HepG2 (cell line): ENCODE data around the gene TRAIP. TPM values are rescaled to one million over a fixed set of nuclear protein-coding genes. Genes with fewer than 3 reads are reported as not detected.
A peak's percentile ranks its signal among the peaks of the same experiment; 100 is the strongest.

Source experiments
- ATAC-seq: fragments of 200-7000 bp; cut with Tn5 transposase; 3 replicates; pipeline ENCODE4 v1.9.1; 2020; ENCODE audit warnings: mild to moderate bottlenecking, moderate library complexity
- BruUV-seq: library from RNA; stranded (reverse); fragments of 400-500 nt; replicated peaks from 2 replicates; lab custom pipeline; 2021; lab: Mats Ljungman, UMichigan
- CTCF ChIA-PET: fragments of 300-600 bp; formaldehyde crosslinking; extraction: SDS; loops from one replicate; lab custom pipeline; 2021; ENCODE audit warnings: low total read pairs, inconsistent platforms, low intra/inter-chr PET ratio; lab: Yijun Ruan, JAX
- POLR2A ChIA-PET: fragments of 350-600 bp; sonication (Branson Sonifier 250); formaldehyde crosslinking; loops from one replicate; lab custom pipeline; 2020; ENCODE audit warnings: antibody characterized with exemption, inconsistent platforms; lab: Yijun Ruan, JAX
- DNase-seq: peaks from one replicate; pipeline ENCODE4 v3.0.0-alpha.2; 2015; ENCODE audit warnings: low spot score
- FAIRE-seq: peaks from 3 replicates; lab custom pipeline; 2011; peaks lifted over from hg19 to GRCh38; lab: Jason Lieb, UNC
- H2AFZ ChIP-seq: one replicate; pipeline ENCODE4 v1.6.1; 2011; ENCODE audit warnings: low read length, inconsistent platforms
- H3K27ac ChIP-seq: fragments of 300-600 bp; 3 replicates; pipeline ENCODE4 v1.8.0; 2011; ENCODE audit warnings: mixed run types, mild to moderate bottlenecking, mixed read lengths, low read length, inconsistent platforms; ENCODE audit not compliant: insufficient read depth; ENCODE audit errors: extremely low read length
- H3K27me3 ChIP-seq, 2 experiments: fragments of 200-600 bp in 1 of 2; 2 replicates in 1 of 2; 3 replicates in 1 of 2; pipeline versions ENCODE4 v1.6.0 to v1.8.0; 2011; ENCODE audit warnings: low read length in 2 of 2, mild to moderate bottlenecking in 2 of 2, moderate library complexity in 2 of 2, inconsistent platforms in 1 of 2; ENCODE audit not compliant: insufficient read depth in 2 of 2, control insufficient read depth in 1 of 2
- H3K36me3 ChIP-seq, 2 experiments: fragments of 200-600 bp in 1 of 2; replicated peaks in 1 of 2; 2 replicates in 1 of 2; 3 replicates in 1 of 2; pipeline versions ENCODE4 v1.5.1 to v1.8.0; 2011; ENCODE audit warnings: low read length in 2 of 2, inconsistent platforms in 1 of 2; ENCODE audit not compliant: insufficient read depth in 2 of 2, control insufficient read depth in 1 of 2
- H3K4me1 ChIP-seq: 2 replicates; pipeline ENCODE4 v1.5.1; 2012; ENCODE audit warnings: low read length, inconsistent platforms; ENCODE audit not compliant: insufficient read depth
- H3K4me2 ChIP-seq: 2 replicates; pipeline ENCODE4 v1.6.0; 2011; ENCODE audit warnings: low read depth, low read length, inconsistent platforms
- H3K4me3 ChIP-seq, 3 experiments: fragments of 200-600 bp in 1 of 3; sonication (generic), shearing (Covaris generic) in 1 of 3; replicated peaks in 1 of 3; 2 replicates each; pipeline ENCODE4 v1.5.1; 2011 to 2016; ENCODE audit warnings: low read length in 3 of 3, inconsistent platforms in 2 of 3, low read depth in 2 of 3, mild to moderate bottlenecking in 2 of 3, control low read depth in 1 of 3, mixed read lengths in 1 of 3; ENCODE audit not compliant: insufficient read depth in 1 of 3
- H3K79me2 ChIP-seq: one replicate; pipeline ENCODE4 v1.6.1; 2011; ENCODE audit warnings: low read length, inconsistent platforms; ENCODE audit not compliant: insufficient read depth
- H3K9ac ChIP-seq: 2 replicates; pipeline ENCODE4 v1.6.0; 2011; ENCODE audit warnings: mild to moderate bottlenecking, low read depth, low read length, inconsistent platforms; ENCODE audit not compliant: insufficient read depth
- H3K9me3 ChIP-seq: 2 replicates; pipeline ENCODE4 v1.5.1; 2012; ENCODE audit warnings: mild to moderate bottlenecking, low read length
- H4K20me1 ChIP-seq: 2 replicates; pipeline ENCODE4 v1.6.0; 2011; ENCODE audit warnings: inconsistent platforms, mild to moderate bottlenecking, low read length, moderate library complexity; ENCODE audit not compliant: insufficient read depth
- FOXA1 ChIP-seq, 2 experiments: fragments of 450-650 bp in 1 of 2; sonication (generic) in 1 of 2; formaldehyde crosslinking in 1 of 2; IDR thresholded peaks; 2 replicates each; pipeline versions ENCODE4 v1.4.0 to v1.6.1; 2016 to 2020; ENCODE audit warnings: missing genetic modification reagents in 1 of 2
- MIER3 ChIP-seq: IDR thresholded peaks from 2 replicates; pipeline ENCODE4 v1.6.1; 2016; ENCODE audit warnings: missing compliant biosample characterization, borderline replicate concordance
- MZF1 ChIP-seq: sonication (generic); formaldehyde crosslinking; IDR thresholded peaks from 2 replicates; pipeline ENCODE4 v1.8.1; 2023; ENCODE audit warnings: mild to moderate bottlenecking, missing genetic modification reagents, borderline replicate concordance
- NFKB2 ChIP-seq: sonication (generic); formaldehyde crosslinking; IDR thresholded peaks from 2 replicates; pipeline ENCODE4 v1.4.0; 2020; ENCODE audit warnings: missing genetic modification reagents, borderline replicate concordance
- POLR2A ChIP-seq, 2 experiments: IDR thresholded peaks; 2 replicates each; pipeline ENCODE4 v1.6.1; 2011; ENCODE audit warnings: low read depth in 2 of 2, low read length in 2 of 2, mild to moderate bottlenecking in 1 of 2, moderate library complexity in 1 of 2; ENCODE audit not compliant: insufficient read depth in 1 of 2
- SKI ChIP-seq: fragments of 450-650 bp; IDR thresholded peaks from one replicate; pipeline ENCODE4 v1.6.1; 2018; ENCODE audit warnings: mild to moderate bottlenecking; ENCODE audit not compliant: partially characterized antibody
- SNAPC2 ChIP-seq: sonication (generic); formaldehyde crosslinking; IDR thresholded peaks from 2 replicates; pipeline ENCODE4 v1.8.1; 2022; ENCODE audit warnings: mild to moderate bottlenecking, missing genetic modification reagents
- ZFP36L1 ChIP-seq: sonication (generic); formaldehyde crosslinking; IDR thresholded peaks from 2 replicates; pipeline ENCODE4 v1.8.0; 2022; ENCODE audit warnings: mild to moderate bottlenecking, missing genetic modification reagents, moderate library complexity
- ZNF598 ChIP-seq: sonication (generic); formaldehyde crosslinking; IDR thresholded peaks from 2 replicates; pipeline ENCODE4 v1.5.1; 2020; ENCODE audit warnings: mild to moderate bottlenecking, missing genetic modification reagents, borderline replicate concordance
- WGBS: methylation state at CpG from one replicate; pipeline ENCODE4 v1.1.6; 2017; ENCODE audit warnings: low lambda C conversion rate; 5-methylcytosine and 5-hydroxymethylcytosine counted together
- in situ Hi-C: cut with HindIII; loops from 2 replicates; pipeline ENCODE4 v1.10.0; 2017; ENCODE audit warnings: low pct_unique_long_range_greater_than_20kb; ENCODE audit not compliant: extremely low pct_ligation_motif_present
- intact Hi-C: fragments of 100-400 bp; cut with micrococcal nuclease; formaldehyde crosslinking; loops from one replicate; pipeline ENCODE4 v1.10.0; 2022; ENCODE audit not compliant: unreplicated experiment
- polyA plus RNA-seq, 8 experiments: library from polyadenylated mRNA; depleted of rRNA in 3 of 8; stranded (reverse) in 7 of 8; unstranded in 1 of 8; fragments of >200 nt; fragmentation: Illumina TruSeq in 4 of 8; extraction: Trizol in 4 of 8; gene quantifications; 2 replicates each; pipeline versions ENCODE4 v1.2.1 to v1.2.3, GENCODE V29; 2011 to 2016; ENCODE audit warnings: low read depth in 4 of 8, missing spikeins in 1 of 8, mixed read lengths in 1 of 8; ENCODE audit not compliant: insufficient read depth in 1 of 8
- total RNA-seq, 5 experiments: library from RNA; depleted of rRNA; stranded (reverse); fragments of >200 nt; fragmentation: Illumina TruSeq; extraction: Trizol; gene quantifications; 2 replicates each; pipeline ENCODE4 v1.2.3, GENCODE V29; 2016; ENCODE audit warnings: low read depth in 1 of 5
- TF ChIP-seq, protein P1 (sequence below): sonication (generic); formaldehyde crosslinking; IDR thresholded peaks from 2 replicates; pipeline ENCODE4 v1.5.0; 2020; ENCODE audit warnings: mild to moderate bottlenecking, missing genetic modification reagents, moderate library complexity
- TF ChIP-seq, protein P2 (sequence below): sonication (generic); formaldehyde crosslinking; IDR thresholded peaks from 2 replicates; pipeline ENCODE4 v1.4.0; 2020; ENCODE audit warnings: missing genetic modification reagents
- TF ChIP-seq, protein P3 (sequence below): sonication (generic); IDR thresholded peaks from 2 replicates; pipeline ENCODE4 v1.6.1; 2016; ENCODE audit warnings: low read depth, borderline replicate concordance
- TF ChIP-seq, protein P4 (sequence below): sonication (generic); formaldehyde crosslinking; IDR thresholded peaks from 2 replicates; pipeline ENCODE4 v1.4.0; 2020; ENCODE audit warnings: missing genetic modification reagents, mild to moderate bottlenecking, borderline replicate concordance

TRAIP gene
- total and polyA plus RNA-seq, 2 of the 13 experiments (the other 11 are each of a cell fraction or from before 2014, with no cell fraction given): 13.9 to 23.9 TPM

DNA sequence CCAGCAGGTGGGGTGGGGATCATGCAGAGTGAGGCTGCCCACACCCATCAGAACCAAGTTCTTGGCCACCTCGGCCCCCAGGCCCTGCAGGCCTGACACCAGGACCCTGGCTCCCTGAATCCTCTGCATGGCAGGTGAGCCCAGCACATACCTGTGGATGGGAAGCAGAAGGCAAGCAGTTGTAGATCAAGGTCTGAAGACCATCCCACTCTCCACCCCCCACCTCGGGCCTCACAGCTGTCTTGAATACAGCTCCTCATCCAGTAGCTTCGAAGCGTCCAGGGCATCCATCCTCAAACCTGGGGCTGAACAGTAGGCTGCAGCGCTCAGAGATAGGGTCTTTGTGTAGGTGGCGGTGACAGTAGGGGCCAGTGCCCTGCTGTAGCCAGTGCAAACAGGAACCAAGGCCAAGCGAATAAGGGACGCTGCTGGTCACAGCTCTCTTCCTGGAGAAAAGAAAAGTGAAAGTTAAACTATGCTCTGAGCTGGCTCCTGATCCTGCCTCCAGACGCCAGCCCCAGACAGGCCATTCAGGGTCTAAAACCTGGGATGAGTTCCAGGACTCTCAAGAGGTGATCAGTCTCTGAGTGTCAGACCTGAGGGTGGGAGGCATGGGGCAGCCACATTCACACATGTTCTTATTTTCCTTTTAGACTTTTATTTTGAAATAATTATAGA is 42.7 kb downstream of the TRAIP start, which contains the start of gene UBA7:
Gene UBA7, minus strand, starts transcription at position 457 of the 678 bp plus-strand sequence. Its CDS starts 166 bp downstream, at position 291.
- H3K4me2 ChIP-seq: peak within 1 kb of the TSS; percentile 80
- TF ChIP-seq, protein P1, sequence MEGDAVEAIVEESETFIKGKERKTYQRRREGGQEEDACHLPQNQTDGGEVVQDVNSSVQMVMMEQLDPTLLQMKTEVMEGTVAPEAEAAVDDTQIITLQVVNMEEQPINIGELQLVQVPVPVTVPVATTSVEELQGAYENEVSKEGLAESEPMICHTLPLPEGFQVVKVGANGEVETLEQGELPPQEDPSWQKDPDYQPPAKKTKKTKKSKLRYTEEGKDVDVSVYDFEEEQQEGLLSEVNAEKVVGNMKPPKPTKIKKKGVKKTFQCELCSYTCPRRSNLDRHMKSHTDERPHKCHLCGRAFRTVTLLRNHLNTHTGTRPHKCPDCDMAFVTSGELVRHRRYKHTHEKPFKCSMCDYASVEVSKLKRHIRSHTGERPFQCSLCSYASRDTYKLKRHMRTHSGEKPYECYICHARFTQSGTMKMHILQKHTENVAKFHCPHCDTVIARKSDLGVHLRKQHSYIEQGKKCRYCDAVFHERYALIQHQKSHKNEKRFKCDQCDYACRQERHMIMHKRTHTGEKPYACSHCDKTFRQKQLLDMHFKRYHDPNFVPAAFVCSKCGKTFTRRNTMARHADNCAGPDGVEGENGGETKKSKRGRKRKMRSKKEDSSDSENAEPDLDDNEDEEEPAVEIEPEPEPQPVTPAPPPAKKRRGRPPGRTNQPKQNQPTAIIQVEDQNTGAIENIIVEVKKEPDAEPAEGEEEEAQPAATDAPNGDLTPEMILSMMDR: 0 out of 2 replicates have a peak, but pooled peaks have one; percentile 9
- TF ChIP-seq, protein P2, sequence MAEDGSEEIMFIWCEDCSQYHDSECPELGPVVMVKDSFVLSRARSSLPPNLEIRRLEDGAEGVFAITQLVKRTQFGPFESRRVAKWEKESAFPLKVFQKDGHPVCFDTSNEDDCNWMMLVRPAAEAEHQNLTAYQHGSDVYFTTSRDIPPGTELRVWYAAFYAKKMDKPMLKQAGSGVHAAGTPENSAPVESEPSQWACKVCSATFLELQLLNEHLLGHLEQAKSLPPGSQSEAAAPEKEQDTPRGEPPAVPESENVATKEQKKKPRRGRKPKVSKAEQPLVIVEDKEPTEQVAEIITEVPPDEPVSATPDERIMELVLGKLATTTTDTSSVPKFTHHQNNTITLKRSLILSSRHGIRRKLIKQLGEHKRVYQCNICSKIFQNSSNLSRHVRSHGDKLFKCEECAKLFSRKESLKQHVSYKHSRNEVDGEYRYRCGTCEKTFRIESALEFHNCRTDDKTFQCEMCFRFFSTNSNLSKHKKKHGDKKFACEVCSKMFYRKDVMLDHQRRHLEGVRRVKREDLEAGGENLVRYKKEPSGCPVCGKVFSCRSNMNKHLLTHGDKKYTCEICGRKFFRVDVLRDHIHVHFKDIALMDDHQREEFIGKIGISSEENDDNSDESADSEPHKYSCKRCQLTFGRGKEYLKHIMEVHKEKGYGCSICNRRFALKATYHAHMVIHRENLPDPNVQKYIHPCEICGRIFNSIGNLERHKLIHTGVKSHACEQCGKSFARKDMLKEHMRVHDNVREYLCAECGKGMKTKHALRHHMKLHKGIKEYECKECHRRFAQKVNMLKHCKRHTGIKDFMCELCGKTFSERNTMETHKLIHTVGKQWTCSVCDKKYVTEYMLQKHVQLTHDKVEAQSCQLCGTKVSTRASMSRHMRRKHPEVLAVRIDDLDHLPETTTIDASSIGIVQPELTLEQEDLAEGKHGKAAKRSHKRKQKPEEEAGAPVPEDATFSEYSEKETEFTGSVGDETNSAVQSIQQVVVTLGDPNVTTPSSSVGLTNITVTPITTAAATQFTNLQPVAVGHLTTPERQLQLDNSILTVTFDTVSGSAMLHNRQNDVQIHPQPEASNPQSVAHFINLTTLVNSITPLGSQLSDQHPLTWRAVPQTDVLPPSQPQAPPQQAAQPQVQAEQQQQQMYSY: peak; percentile 84
- TF ChIP-seq ZFP36L1 (CRISPR knock-in tag): no peak
- no peak for TF ChIP-seq FOXA1 (IDR thresholded peaks at IDR 0.05)
- TF ChIP-seq FOXA1 (CRISPR knock-in tag; IDR thresholded peaks at IDR 0.05): peak; percentile 56; the same call in 1 of the 2 replicates
- TF ChIP-seq MZF1 (CRISPR knock-in tag): no peak
- TF ChIP-seq, protein P3, sequence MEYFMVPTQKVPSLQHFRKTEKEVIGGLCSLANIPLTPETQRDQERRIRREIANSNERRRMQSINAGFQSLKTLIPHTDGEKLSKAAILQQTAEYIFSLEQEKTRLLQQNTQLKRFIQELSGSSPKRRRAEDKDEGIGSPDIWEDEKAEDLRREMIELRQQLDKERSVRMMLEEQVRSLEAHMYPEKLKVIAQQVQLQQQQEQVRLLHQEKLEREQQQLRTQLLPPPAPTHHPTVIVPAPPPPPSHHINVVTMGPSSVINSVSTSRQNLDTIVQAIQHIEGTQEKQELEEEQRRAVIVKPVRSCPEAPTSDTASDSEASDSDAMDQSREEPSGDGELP: peak; percentile 48; the same call in 1 of the 2 replicates
- peak; percentile 34 to 45; a peak in 1 of 4 replicates for TF ChIP-seq POLR2A (IDR thresholded peaks at IDR 0.05; ENCODE audit: insufficient read depth in 1 of 2, low read depth in 2 of 2, low read length in 2 of 2)
- TF ChIP-seq NFKB2: peak; percentile 60; the same call in 1 of the 2 replicates
- TF ChIP-seq, protein P4, sequence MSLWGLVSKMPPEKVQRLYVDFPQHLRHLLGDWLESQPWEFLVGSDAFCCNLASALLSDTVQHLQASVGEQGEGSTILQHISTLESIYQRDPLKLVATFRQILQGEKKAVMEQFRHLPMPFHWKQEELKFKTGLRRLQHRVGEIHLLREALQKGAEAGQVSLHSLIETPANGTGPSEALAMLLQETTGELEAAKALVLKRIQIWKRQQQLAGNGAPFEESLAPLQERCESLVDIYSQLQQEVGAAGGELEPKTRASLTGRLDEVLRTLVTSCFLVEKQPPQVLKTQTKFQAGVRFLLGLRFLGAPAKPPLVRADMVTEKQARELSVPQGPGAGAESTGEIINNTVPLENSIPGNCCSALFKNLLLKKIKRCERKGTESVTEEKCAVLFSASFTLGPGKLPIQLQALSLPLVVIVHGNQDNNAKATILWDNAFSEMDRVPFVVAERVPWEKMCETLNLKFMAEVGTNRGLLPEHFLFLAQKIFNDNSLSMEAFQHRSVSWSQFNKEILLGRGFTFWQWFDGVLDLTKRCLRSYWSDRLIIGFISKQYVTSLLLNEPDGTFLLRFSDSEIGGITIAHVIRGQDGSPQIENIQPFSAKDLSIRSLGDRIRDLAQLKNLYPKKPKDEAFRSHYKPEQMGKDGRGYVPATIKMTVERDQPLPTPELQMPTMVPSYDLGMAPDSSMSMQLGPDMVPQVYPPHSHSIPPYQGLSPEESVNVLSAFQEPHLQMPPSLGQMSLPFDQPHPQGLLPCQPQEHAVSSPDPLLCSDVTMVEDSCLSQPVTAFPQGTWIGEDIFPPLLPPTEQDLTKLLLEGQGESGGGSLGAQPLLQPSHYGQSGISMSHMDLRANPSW (CRISPR knock-in tag): no peak
- TF ChIP-seq SNAPC2 (CRISPR knock-in tag): no peak
- TF ChIP-seq ZNF598 (CRISPR knock-in tag): peak; percentile 47; the same call in 1 of the 2 replicates
- TF ChIP-seq MIER3: 0 out of 2 replicates have a peak, but pooled peaks have one; percentile 27
- TF ChIP-seq SKI: peak; percentile 38

More for the DNA sequence above, 42.7 kb downstream of the TRAIP start, which contains the start of gene UBA7:
- CTCF ChIA-PET: no interaction called here
- Histone ChIP-seq H2AFZ (peak within 1 kb of the TSS; percentile 89), H3K27me3 (no peaks in the 10 kb centered on the region), H3K36me3 (no peaks in the 10 kb centered on the region; a peak in 1 of 5 replicates), H3K9ac (peak within 1 kb of the TSS; percentile 57), H3K9me3 (no peaks in the 10 kb centered on the region), H3K4me1 (peaks cover 17% of the 10 kb centered on the region), H4K20me1 (no peaks in the 10 kb centered on the region), H3K4me3 (peak within 1 kb of the TSS; percentile 48 to 67 (median 56)), H3K27ac (peak within 1 kb of the TSS; percentile 64), H3K79me2 (no peaks in the 10 kb centered on the region)
- ATAC-seq (peak; percentile 95), DNase-seq (peak; percentile 74), FAIRE-seq (peak; percentile 84)
- POLR2A ChIA-PET: interaction anchor here (0.8 to 1.8 kb wide), 9 partner anchors 8 to 274 kb away, joined by 3 to 15 read pairs (median 5); partner anchors contain the start of genes INKA1, IP6K1 and MON1A
- intact Hi-C loops (no loop called here), in situ Hi-C loops (no loop called here)
- BruUV-seq: no TSS peak
- 0% methylated on average over 3 of the region's 9 CpGs for WGBS
